T-helper 2 cell treated with Interferon-gamma antibody and Interleukin-4, amounts not matched to agents 5 μg/mL and 100 μg/mL, for 36 hours (primary cell): ENCODE results near the gene TSPY4.
"Not testable (repeated sequence)": the region's sequence is repeated elsewhere in the genome, so short reads cannot be mapped to it uniquely, and the experiment has no call there.

Source experiments
- DNase-seq: peaks from one replicate; pipeline ENCODE4 v3.0.0; 2021; ENCODE audit warnings: low spot score
- H3K27ac Mint-ChIP-seq: one replicate; pipeline ENCODE4 v1.8.0; 2021; ENCODE audit warnings: mild to moderate bottlenecking, mixed read lengths
- H3K27me3 Mint-ChIP-seq: one replicate; pipeline ENCODE4 v1.8.0; 2021; ENCODE audit warnings: low read depth, mixed read lengths
- H3K36me3 Mint-ChIP-seq: one replicate; pipeline ENCODE4 v1.8.0; 2021; ENCODE audit warnings: low read depth, mixed read lengths
- H3K4me1 Mint-ChIP-seq: one replicate; pipeline ENCODE4 v1.8.0; 2021; ENCODE audit warnings: low read depth, mixed read lengths
- H3K4me3 Mint-ChIP-seq: one replicate; pipeline ENCODE4 v1.8.0; 2022; ENCODE audit warnings: mild to moderate bottlenecking, moderate library complexity, mixed read lengths
- H3K9me3 Mint-ChIP-seq: one replicate; pipeline ENCODE4 v1.8.0; 2021; ENCODE audit warnings: mixed read lengths

TSPY4 gene, protein sequence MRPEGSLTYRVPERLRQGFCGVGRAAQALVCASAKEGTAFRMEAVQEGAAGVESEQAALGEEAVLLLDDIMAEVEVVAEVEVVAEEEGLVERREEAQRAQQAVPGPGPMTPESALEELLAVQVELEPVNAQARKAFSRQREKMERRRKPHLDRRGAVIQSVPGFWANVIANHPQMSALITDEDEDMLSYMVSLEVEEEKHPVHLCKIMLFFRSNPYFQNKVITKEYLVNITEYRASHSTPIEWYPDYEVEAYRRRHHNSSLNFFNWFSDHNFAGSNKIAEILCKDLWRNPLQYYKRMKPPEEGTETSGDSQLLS

DNA sequence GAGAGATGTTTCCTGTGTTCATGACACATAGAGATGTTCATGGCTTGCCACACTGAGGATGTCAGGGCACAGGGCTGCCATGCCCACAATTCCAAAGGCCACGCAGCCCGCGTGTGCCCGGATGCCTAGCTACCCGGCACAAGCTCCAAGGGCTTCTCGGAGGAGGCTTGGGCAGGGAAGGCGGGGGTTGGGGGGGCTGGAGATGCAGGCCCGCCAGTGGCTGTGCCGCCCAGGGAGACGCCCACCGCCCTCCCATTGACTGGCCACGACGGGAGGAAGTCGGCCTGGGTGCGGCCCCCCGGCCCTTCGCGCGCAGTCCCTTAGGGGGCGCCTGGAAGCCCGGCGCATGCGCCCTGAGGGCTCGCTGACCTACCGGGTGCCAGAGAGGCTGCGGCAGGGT, at the start of gene TSPY4:
TSS of gene TSPY4 (plus strand) at position 301 of the 400 bp plus-strand sequence. CDS start at position 347, 46 bp downstream.
- DNase-seq, H3K27me3 Mint-ChIP-seq, H3K4me3 Mint-ChIP-seq, H3K9me3 Mint-ChIP-seq, H3K27ac Mint-ChIP-seq, H3K36me3 Mint-ChIP-seq, H3K4me1 Mint-ChIP-seq: not testable (repeated sequence)

- Mint-ChIP-seq H3K27me3 (no peaks in the 10 kb centered on the region), H3K4me1 (no peaks in the 10 kb centered on the region), H3K36me3 (no peaks in the 10 kb centered on the region), H3K27ac (no peak overlapping the region), H3K9me3 (no peaks in the 10 kb centered on the region), H3K4me3 (no peak overlapping the region)
- DNase-seq: no peak
Measured at GRCh38 chrY:9320996-9321395, 16.3 kb upstream of the TSPY4 start.

DNA sequence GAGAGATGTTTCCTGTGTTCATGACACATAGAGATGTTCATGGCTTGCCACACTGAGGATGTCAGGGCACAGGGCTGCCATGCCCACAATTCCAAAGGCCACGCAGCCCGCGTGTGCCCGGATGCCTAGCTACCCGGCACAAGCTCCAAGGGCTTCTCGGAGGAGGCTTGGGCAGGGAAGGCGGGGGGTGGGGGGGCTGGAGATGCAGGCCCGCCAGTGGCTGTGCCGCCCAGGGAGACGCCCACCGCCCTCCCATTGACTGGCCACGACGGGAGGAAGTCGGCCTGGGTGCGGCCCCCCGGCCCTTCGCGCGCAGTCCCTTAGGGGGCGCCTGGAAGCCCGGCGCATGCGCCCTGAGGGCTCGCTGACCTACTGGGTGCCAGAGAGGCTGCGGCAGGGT, 20.2 kb downstream of the TSPY4 start, which contains the start of gene TSPY8:
TSS of gene TSPY8 (plus strand) at position 301 of the 400 bp plus-strand sequence. CDS start at position 347, 46 bp downstream.
- not testable (repeated sequence) for H3K36me3 Mint-ChIP-seq, DNase-seq, H3K27ac Mint-ChIP-seq, H3K4me3 Mint-ChIP-seq, H3K9me3 Mint-ChIP-seq, H3K27me3 Mint-ChIP-seq, H3K4me1 Mint-ChIP-seq
